GM12865 (cell line): Measurements from ENCODE around the gene LRFN2.

Source experiments
- DNase-seq: peaks from one replicate; pipeline ENCODE4 v3.0.0; 2010; ENCODE audit warnings: low read depth
- H3K4me3 ChIP-seq: 2 replicates; pipeline ENCODE4 v1.5.1; 2011; ENCODE audit warnings: mild to moderate bottlenecking, low read depth, low read length, control low read depth
- CTCF ChIP-seq: IDR thresholded peaks from 2 replicates; pipeline ENCODE4 v1.5.1; 2011; ENCODE audit warnings: low read length, control low read depth, low read depth, inconsistent platforms; ENCODE audit not compliant: insufficient read depth; ENCODE audit errors: missing control alignments

The LRFN2 gene

DNA sequence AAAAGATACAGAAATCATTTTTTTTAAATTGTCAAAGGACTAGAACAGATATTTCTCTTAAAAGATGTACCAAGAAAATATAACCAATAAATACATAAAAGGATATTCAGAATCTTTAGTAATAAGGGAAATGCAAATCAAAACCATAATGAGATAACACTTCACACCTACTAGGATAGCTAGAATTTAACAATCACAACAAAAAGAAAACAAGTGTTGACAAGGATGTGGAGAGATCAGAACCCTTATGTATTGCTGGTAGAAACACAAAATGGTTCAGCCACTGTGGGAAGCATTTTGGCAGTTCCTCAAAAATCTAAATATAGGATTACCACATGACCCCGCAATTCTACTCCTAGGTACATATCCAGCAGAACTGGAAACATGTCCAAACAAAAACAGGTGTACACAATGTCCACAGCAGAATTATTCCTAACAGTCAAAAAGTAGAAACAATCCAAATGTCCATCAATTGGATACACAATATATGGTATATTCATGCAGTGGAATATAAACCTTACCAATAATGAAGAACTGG, 211.0 kb downstream of the LRFN2 start:
- no peak overlapping the region for H3K4me3 ChIP-seq
- no peak for TF ChIP-seq CTCF
- no peak for DNase-seq

DNA sequence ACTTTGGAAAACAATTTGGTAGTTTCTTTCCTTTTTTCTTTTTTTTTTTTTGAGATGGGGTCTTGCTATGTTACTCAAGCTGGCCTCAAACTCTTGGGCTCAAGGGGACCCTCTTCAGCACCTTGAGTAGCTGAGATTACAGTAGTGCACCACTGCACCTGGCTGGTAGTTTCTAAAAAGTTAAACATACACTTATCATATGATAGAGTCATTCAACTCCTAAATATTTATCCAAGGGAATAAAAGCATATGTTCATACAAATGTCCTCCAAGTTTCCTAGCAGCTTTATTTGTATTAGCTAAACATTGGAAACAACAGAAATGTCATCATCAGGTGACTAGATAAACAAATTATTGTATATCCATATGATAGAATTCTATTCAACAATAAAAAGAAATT, 213.9 kb downstream of the LRFN2 start:
- H3K4me3 ChIP-seq: no peak overlapping the region
- no peak for TF ChIP-seq CTCF
- DNase-seq: no peak

DNA sequence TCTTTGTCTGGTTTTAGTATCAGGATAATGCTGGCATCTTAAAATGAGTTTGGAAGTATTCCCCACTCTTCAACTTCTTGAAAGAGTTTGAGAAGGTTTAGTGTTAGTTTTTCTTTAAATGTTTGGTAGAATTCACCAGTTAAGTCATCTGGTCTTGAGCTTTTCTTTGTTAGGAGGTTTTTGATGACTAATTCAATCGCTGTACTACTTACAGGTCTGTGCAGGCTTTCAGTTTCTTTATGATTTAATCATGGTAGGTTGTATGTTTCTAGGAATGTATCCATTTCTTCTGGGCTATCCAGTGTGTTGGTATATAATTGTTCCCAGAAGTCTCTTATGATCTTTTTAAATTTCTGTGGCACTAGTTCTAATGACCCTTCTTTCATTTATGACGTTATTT, 215.5 kb downstream of the LRFN2 start:
- H3K4me3 ChIP-seq: no peak overlapping the region
- TF ChIP-seq CTCF: no peak
- no peak for DNase-seq

DNA sequence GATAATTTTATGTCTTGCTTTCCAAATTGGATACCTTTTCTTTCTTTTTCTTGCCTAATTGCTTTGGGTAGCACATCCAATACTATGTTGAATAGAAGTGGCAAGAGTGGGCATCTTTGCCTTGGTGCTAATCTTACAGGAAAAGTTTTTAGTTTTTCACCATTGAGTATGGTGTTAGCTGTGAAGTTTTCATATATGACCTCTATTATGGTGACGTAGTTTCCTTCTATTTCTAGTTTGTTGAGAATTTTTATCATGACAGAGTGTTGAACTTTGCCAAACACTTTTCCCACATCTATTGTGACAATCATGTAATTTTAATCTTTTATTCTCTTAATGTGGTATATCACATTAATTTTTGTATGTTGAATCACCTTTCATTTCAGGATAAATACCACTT, 216.1 kb downstream of the LRFN2 start:
- no peak for TF ChIP-seq CTCF
- DNase-seq: no peak
- no peak overlapping the region for H3K4me3 ChIP-seq

GRCh38 chr6:40369891-40370290, 217.3 kb downstream of the LRFN2 start:
- no peak for DNase-seq
- TF ChIP-seq CTCF: no peak
- no peak overlapping the region for H3K4me3 ChIP-seq

GRCh38 chr6:40369042-40369441, 218.1 kb downstream of the LRFN2 start:
- no peak for DNase-seq
- no peak overlapping the region for H3K4me3 ChIP-seq
- no peak for TF ChIP-seq CTCF

- TF ChIP-seq CTCF: no peak
Observed at GRCh38 chr6:40362859-40363258, 224.3 kb downstream of the LRFN2 start.

More at GRCh38 chr6:40362859-40363258, 224.3 kb downstream of the LRFN2 start:
- no peak overlapping the region for H3K4me3 ChIP-seq
- DNase-seq: no peak
